Measurements from ENCODE around the gene NUDT2. TPM values are rescaled to one million over a fixed set of nuclear protein-coding genes. Genes with fewer than 3 reads are reported as not detected.

Gene NUDT2
- total RNA-seq, 5 donors from 2014 or later (not counting 1 experiment from before 2014, with no cell fraction given), result 9.9 to 22.7 (median 17.4) TPM

- Mint-ChIP-seq H3K36me3 (peaks cover 5% of the 10 kb centered on the region), H3K27me3 (no peaks in the 10 kb centered on the region), H3K9me3 (no peaks in the 10 kb centered on the region), H3K27ac (peak overlapping the region; percentile 9 to 89), H3K4me1 (peaks cover 26 to 37% (median 30%) of the 10 kb centered on the region in 3 donors), H3K4me3 (peak overlapping the region; percentile 89 to 94 (median 90))
- ChIA-PET CTCF (interaction anchor here (1.0 to 3.6 kb wide), 3 partner anchors 43 to 44 kb away, joined by 3 to 21 read pairs (median 4); no protein-coding TSS in a partner anchor), POLR2A (interaction anchor here (0.6 kb wide), 2 partner anchors 99 to 260 kb away, joined by 3 to 7 read pairs; no protein-coding TSS in a partner anchor)
- 56% methylated on average over 3 of the region's 5 CpGs for WGBS (ENCODE audit: insufficient coverage)
- no peak overlapping the region for H3K27ac ChIP-seq (ENCODE audit: low read length)
- no peaks in the 10 kb centered on the region for H3K9me3 ChIP-seq
- H3K4me3 ChIP-seq (ENCODE audit: control insufficient read depth in 1 of 2, extremely low read depth in 1 of 2, low read length in 1 of 2), result no peak overlapping the region
- DNase-seq, result no peak
- peaks cover 5 to 32% of the 10 kb centered on the region in 2 experiments for H3K4me1 ChIP-seq (ENCODE audit: control insufficient read depth in 1 of 2, extremely low read depth in 1 of 2, insufficient read depth in 2 of 2, low read length in 2 of 2)
- no peak for ATAC-seq (replicated peaks in 1 of 4)
- no peaks in the 10 kb centered on the region for H3K27me3 ChIP-seq (replicated peaks in 1 of 2; ENCODE audit: control insufficient read depth in 2 of 2, extremely low read depth in 1 of 2, insufficient read depth in 2 of 2, low read length in 1 of 2)
- H3K36me3 ChIP-seq (ENCODE audit: control insufficient read depth in 2 of 2, extremely low read depth in 1 of 2, insufficient read depth in 1 of 2, low read length in 1 of 2), result peaks cover 0 to 2% of the 10 kb centered on the region in 2 donors
Observed at GRCh38 chr9:34374905-34375552, 45.7 kb downstream of the NUDT2 start.

GRCh38 chr9:34375901-34376595 is 46.7 kb downstream of the NUDT2 start:
- peaks cover 10 to 42% of the 10 kb centered on the region in 2 experiments for H3K4me1 ChIP-seq (ENCODE audit: control insufficient read depth in 1 of 2, extremely low read depth in 1 of 2, insufficient read depth in 2 of 2, low read length in 2 of 2)
- POLR2A ChIA-PET, result interaction anchor here in 1 of 2 donors (0.5 to 0.6 kb wide), 2 partner anchors 100 to 148 kb away, joined by 3 to 7 read pairs; no protein-coding TSS in a partner anchor
- WGBS (ENCODE audit: insufficient coverage), result 7% methylated on average over 6 of the region's 22 CpGs
- peaks cover 0 to under 1% of the 10 kb centered on the region in 2 experiments for H3K27me3 ChIP-seq (replicated peaks in 1 of 2; ENCODE audit: control insufficient read depth in 2 of 2, extremely low read depth in 1 of 2, insufficient read depth in 2 of 2, low read length in 1 of 2)
- Mint-ChIP-seq H3K4me1 (peaks cover 34 to 46% (median 40%) of the 10 kb centered on the region in 3 donors), H3K27me3 (no peaks in the 10 kb centered on the region), H3K36me3 (no peaks in the 10 kb centered on the region), H3K9me3 (no peaks in the 10 kb centered on the region), H3K4me3 (peak overlapping the region; percentile 89 to 94 (median 90)), H3K27ac (peak overlapping the region; percentile 87 to 89)
- no peaks in the 10 kb centered on the region for H3K9me3 ChIP-seq
- peak overlapping the region; percentile 36 for H3K27ac ChIP-seq (ENCODE audit: low read length)
- DNase-seq (peak in 31 of 35 experiments; percentile 15 to 71 (median 41)), ATAC-seq (replicated peaks in 1 of 4) (peak in 3 of 4 experiments; percentile 20 to 28 (median 22))
- H3K4me3 ChIP-seq (ENCODE audit: control insufficient read depth in 1 of 2, extremely low read depth in 1 of 2, low read length in 1 of 2), result peak overlapping the region; percentile 34 to 63
- peaks cover 0 to 2% of the 10 kb centered on the region in 2 donors for H3K36me3 ChIP-seq (ENCODE audit: control insufficient read depth in 2 of 2, extremely low read depth in 1 of 2, insufficient read depth in 1 of 2, low read length in 1 of 2)
- CTCF ChIA-PET, result interaction anchor here (1.1 to 3.6 kb wide), 5 partner anchors 42 to 289 kb away, joined by 3 to 21 read pairs (median 5); no protein-coding TSS in a partner anchor

DNA sequence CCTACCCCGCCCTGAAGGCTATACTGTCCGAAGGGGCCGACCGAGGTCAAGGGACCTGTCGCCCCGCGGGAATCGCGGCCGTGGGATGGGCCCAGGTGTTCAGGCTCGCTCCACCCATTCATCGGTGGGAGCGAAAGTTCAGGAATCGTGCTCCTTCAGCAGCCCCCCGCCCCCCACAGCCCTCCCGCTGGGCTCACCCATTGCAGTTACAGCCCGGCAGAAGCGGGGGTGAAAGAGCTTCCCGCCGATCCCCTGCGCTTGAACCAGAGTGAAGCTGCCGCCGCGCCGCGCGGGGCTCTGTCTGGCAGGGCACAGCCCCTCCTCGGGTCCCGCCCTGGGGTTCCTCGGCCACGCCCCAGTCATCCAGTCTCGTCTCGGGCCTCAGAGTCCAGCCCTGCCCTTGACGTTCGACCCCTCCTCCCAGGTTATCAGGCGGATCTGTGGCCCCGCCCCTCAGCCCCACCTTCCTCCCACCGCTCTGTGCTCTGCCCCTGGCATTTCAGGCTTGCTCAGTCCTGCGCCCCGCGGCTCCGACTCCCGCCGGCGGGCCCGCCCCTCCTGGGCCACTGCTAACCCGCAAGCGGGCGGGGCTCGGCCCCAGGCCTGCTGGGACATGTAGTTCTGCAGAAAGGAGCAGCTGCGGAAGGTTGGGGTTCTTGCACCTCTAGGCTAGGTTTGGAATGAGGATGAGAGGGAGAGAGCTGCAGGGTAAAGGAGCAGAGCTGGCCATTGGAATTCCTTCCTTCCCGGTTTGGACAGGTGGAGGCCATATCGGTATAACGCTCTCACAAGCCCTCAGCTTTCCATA is 47.4 kb downstream of the NUDT2 start, which contains the start of gene MYORG:
MYORG (minus strand) TSS at position 303 of the 808 bp plus-strand sequence. CDS start 3,955 bp downstream, outside the sequence.
- POLR2A ChIA-PET, result interaction anchor here in 1 of 2 donors (0.6 kb wide), 2 partner anchors 738 to 1022 kb away, joined by 4 read pairs; no protein-coding TSS in a partner anchor
- peak within 1 kb of the TSS; percentile 36 for H3K27ac ChIP-seq (ENCODE audit: low read length)

DNA sequence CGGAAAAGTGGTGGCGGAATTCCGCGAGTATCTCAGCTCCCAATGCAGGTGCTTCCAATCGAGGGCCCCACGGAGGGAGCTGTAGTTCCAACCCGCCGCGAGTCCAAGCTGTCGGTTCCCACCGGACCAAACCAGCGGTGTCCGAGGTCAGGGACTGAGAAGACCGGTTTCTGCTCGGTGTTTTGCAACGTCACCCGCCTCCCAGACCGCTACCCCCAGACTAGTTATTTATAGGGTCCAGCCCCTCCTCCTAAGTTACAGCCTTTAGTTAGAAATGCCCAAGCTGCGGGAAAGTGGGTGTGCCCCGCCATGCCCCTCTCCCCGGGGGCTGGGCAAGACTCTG is 48.0 kb downstream of the NUDT2 start:
- WGBS (ENCODE audit: insufficient coverage), result 1% methylated on average over 11 of the region's 21 CpGs
- Mint-ChIP-seq H3K4me1 (peaks cover 41 to 52% (median 49%) of the 10 kb centered on the region in 3 donors), H3K27ac (no peak overlapping the region), H3K27me3 (no peaks in the 10 kb centered on the region), H3K9me3 (no peaks in the 10 kb centered on the region), H3K4me3 (peak overlapping the region; percentile 89 to 94 (median 90)), H3K36me3 (no peaks in the 10 kb centered on the region)
- ATAC-seq (replicated peaks in 1 of 4) (no peak), DNase-seq (no peak)
- CTCF ChIA-PET, result interaction anchor here (0.6 to 3.6 kb wide), 10 partner anchors 27 to 288 kb away, joined by 3 to 21 read pairs (median 4); partner anchors contain the start of gene DCTN3 (in 1 of the 2)
- no peaks in the 10 kb centered on the region for H3K9me3 ChIP-seq
- no peaks in the 10 kb centered on the region for H3K36me3 ChIP-seq (ENCODE audit: control insufficient read depth in 2 of 2, extremely low read depth in 1 of 2, insufficient read depth in 1 of 2, low read length in 1 of 2)
- H3K27me3 ChIP-seq (replicated peaks in 1 of 2; ENCODE audit: control insufficient read depth in 2 of 2, extremely low read depth in 1 of 2, insufficient read depth in 2 of 2, low read length in 1 of 2), result peaks cover 0 to 3% of the 10 kb centered on the region in 2 experiments
- POLR2A ChIA-PET, result interaction anchor here in 1 of 2 donors (0.6 kb wide), 1 partner anchor 373 kb away, joined by 5 read pairs; no protein-coding TSS in a partner anchor
- no peak overlapping the region for H3K27ac ChIP-seq (ENCODE audit: low read length)
- peaks cover 10 to 47% of the 10 kb centered on the region in 2 experiments for H3K4me1 ChIP-seq (ENCODE audit: control insufficient read depth in 1 of 2, extremely low read depth in 1 of 2, insufficient read depth in 2 of 2, low read length in 2 of 2)
- peak overlapping the region; percentile 34 to 63 for H3K4me3 ChIP-seq (ENCODE audit: control insufficient read depth in 1 of 2, extremely low read depth in 1 of 2, low read length in 1 of 2)

More for the DNA sequence above, 47.4 kb downstream of the NUDT2 start, which contains the start of gene MYORG:
- ATAC-seq (replicated peaks in 1 of 4) (peak; percentile 80 to 82 (median 80)), DNase-seq (peak; percentile 84 to 97 (median 92))
- Histone ChIP-seq H3K36me3 (ENCODE audit: control insufficient read depth in 2 of 2, extremely low read depth in 1 of 2, insufficient read depth in 1 of 2, low read length in 1 of 2) (peaks cover 0 to under 1% of the 10 kb centered on the region in 2 donors), H3K4me1 (ENCODE audit: control insufficient read depth in 1 of 2, extremely low read depth in 1 of 2, insufficient read depth in 2 of 2, low read length in 2 of 2) (peaks cover 10 to 47% of the 10 kb centered on the region in 2 experiments), H3K9me3 (no peaks in the 10 kb centered on the region), H3K27me3 (replicated peaks in 1 of 2; ENCODE audit: control insufficient read depth in 2 of 2, extremely low read depth in 1 of 2, insufficient read depth in 2 of 2, low read length in 1 of 2) (peaks cover 0 to 3% of the 10 kb centered on the region in 2 experiments), H3K4me3 (ENCODE audit: control insufficient read depth in 1 of 2, extremely low read depth in 1 of 2, low read length in 1 of 2) (peak within 1 kb of the TSS; percentile 34 to 63)
- Mint-ChIP-seq H3K36me3 (no peaks in the 10 kb centered on the region), H3K27me3 (no peaks in the 10 kb centered on the region), H3K4me3 (peak within 1 kb of the TSS; percentile 89 to 94 (median 90)), H3K4me1 (peaks cover 41 to 52% (median 48%) of the 10 kb centered on the region in 3 donors), H3K27ac (peak within 1 kb of the TSS; percentile 87 to 89), H3K9me3 (no peaks in the 10 kb centered on the region)
- CTCF ChIA-PET, result interaction anchor here (0.5 to 3.6 kb wide), 12 partner anchors 27 to 612 kb away, joined by 3 to 21 read pairs (median 4); partner anchors contain the start of gene DCTN3 (in 1 of the 2)
- WGBS (ENCODE audit: insufficient coverage), result under 1% methylated on average over 48 of the region's 54 CpGs

DNA sequence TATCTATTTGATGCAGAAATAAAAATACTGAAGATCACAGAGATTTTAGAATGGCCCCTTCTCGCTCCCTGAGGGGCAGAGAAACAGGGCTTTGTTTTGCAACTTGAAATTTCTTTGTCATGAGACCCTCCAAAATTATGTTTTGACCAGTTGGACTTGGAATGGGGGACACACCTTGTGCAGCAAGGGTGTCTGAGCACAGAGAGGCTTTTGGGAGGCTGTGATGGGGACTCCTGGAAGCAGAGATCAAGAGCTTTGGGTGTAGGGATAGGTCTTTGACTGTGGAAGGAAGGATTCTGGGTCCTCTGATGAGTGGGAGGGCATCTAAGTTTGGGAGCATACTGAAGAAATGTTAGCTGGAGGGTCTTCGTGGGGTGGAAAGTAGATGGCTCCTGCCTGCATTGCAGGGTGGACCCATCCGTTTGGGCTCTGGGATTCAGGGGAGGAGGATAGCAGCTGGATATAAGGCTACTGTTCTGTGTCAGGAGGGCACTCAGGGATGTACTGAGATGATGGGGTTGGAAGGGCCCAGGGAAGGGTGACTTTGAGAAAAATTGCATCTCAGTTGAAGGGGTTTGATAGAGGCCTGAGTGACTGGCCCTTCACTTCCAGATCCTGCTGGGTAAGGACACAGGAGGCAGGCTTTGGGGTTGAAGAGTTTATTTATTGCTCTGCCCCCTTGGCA is 49.1 kb downstream of the NUDT2 start:
- 100% methylated on average over 3 of the region's 3 CpGs for WGBS (ENCODE audit: insufficient coverage)

More for the DNA sequence above, 49.1 kb downstream of the NUDT2 start:
- Mint-ChIP-seq H3K27me3 (no peaks in the 10 kb centered on the region), H3K4me3 (peak overlapping the region; percentile 43 to 89 (median 53)), H3K27ac (peak overlapping the region; percentile 39 to 51), H3K4me1 (peaks cover 41 to 52% (median 49%) of the 10 kb centered on the region in 3 donors), H3K9me3 (no peaks in the 10 kb centered on the region), H3K36me3 (no peaks in the 10 kb centered on the region)
- ChIA-PET CTCF (interaction anchor here (0.6 to 3.6 kb wide), 13 partner anchors 8 to 602 kb away, joined by 3 to 27 read pairs (median 3); partner anchors contain the start of gene UBAP1 (in 1 of the 2)), POLR2A (interaction anchor here in 1 of 2 donors (0.5 kb wide), 1 partner anchor 278 kb away, joined by 3 read pairs; no protein-coding TSS in a partner anchor)
- Histone ChIP-seq H3K36me3 (ENCODE audit: control insufficient read depth in 2 of 2, extremely low read depth in 1 of 2, insufficient read depth in 1 of 2, low read length in 1 of 2) (no peaks in the 10 kb centered on the region), H3K9me3 (no peaks in the 10 kb centered on the region), H3K4me3 (ENCODE audit: control insufficient read depth in 1 of 2, extremely low read depth in 1 of 2, low read length in 1 of 2) (no peak overlapping the region), H3K27ac (ENCODE audit: low read length) (no peak overlapping the region), H3K27me3 (replicated peaks in 1 of 2; ENCODE audit: control insufficient read depth in 2 of 2, extremely low read depth in 1 of 2, insufficient read depth in 2 of 2, low read length in 1 of 2) (peaks cover 0 to 3% of the 10 kb centered on the region in 2 experiments), H3K4me1 (ENCODE audit: control insufficient read depth in 1 of 2, extremely low read depth in 1 of 2, insufficient read depth in 2 of 2, low read length in 2 of 2) (peaks cover 10 to 47% of the 10 kb centered on the region in 2 experiments)
- ATAC-seq (replicated peaks in 1 of 4), result no peak
- peak in 1 of 35 experiments; percentile 5 for DNase-seq
